Gastrocnemius medialis (tissue), 4 donors: ENCODE measurements around the gene GRIP2. TPM values are rescaled to one million over a fixed set of nuclear protein-coding genes. Genes with fewer than 3 reads are reported as not detected.
A peak's percentile ranks its signal among the peaks of the same experiment; 100 is the strongest.

Experiments
- ATAC-seq, 2 donors: fragments of 150-250 bp; one replicate each; pipeline ENCODE4 v1.9.1; 2016
- DNase-seq, 2 donors: peaks; one replicate each; pipeline ENCODE4 v3.0.0-alpha.2; 2019
- H3K27ac ChIP-seq, 4 donors: fragments of 200-600 bp; sonication (generic); 1 replicate in 1 of 4; 2 replicates in 3 of 4; pipeline ENCODE4 v1.5.1; 2016 to 2018; ENCODE audit warnings: mild to moderate bottlenecking in 2 of 4, moderate library complexity in 1 of 4
- H3K27me3 ChIP-seq, 3 donors: fragments of 200-600 bp; sonication (generic) in 2 of 3; 1 replicate in 1 of 3; 2 replicates in 2 of 3; pipeline versions ENCODE4 v1.5.1 to v1.6.0; 2016 to 2019; ENCODE audit warnings: mild to moderate bottlenecking in 1 of 3, moderate library complexity in 1 of 3
- H3K36me3 ChIP-seq, 2 donors: fragments of 200-600 bp; sonication (generic) in 1 of 2; one replicate each; pipeline ENCODE4 v1.5.1; 2017 to 2018
- H3K4me1 ChIP-seq, 2 donors: fragments of 200-600 bp; sonication (generic) in 1 of 2; one replicate each; pipeline ENCODE4 v1.5.1; 2016 to 2017; ENCODE audit warnings: mild to moderate bottlenecking in 2 of 2
- H3K4me3 ChIP-seq, 4 donors: fragments of 200-600 bp; sonication (generic) in 3 of 4; 1 replicate in 1 of 4; 2 replicates in 3 of 4; pipeline ENCODE4 v1.5.1; 2016 to 2019; ENCODE audit warnings: mild to moderate bottlenecking in 2 of 4
- H3K9me3 ChIP-seq, 3 donors: fragments of 200-600 bp; sonication (generic) in 2 of 3; 1 replicate in 1 of 3; 2 replicates in 2 of 3; pipeline ENCODE4 v1.5.1; 2016 to 2019
- CTCF ChIP-seq, 5 experiments: fragments of 450-650 bp in 3 of 5; fragments of 200-600 bp in 2 of 5; sonication (generic) in 2 of 5; IDR thresholded peaks in 4 of 5; conservative IDR thresholded peaks in 1 of 5; 1 replicate in 4 of 5; 2 replicates in 1 of 5; pipeline ENCODE4 v1.5.1; 2016 to 2019; ENCODE audit warnings: antibody characterized with exemption in 5 of 5, mild to moderate bottlenecking in 3 of 5, moderate library complexity in 3 of 5
- POLR2A ChIP-seq, 2 donors: fragments of 450-650 bp; IDR thresholded peaks; one replicate each; pipeline ENCODE4 v1.6.1; 2017; ENCODE audit warnings: antibody characterized with exemption in 2 of 2, mild to moderate bottlenecking in 2 of 2, moderate library complexity in 2 of 2
- in situ Hi-C, 4 donors: fragments of 200-750 bp; cut with MboI; loops; one replicate each; pipeline versions ENCODE4 v1.15.0 to v1.8.0; 2017; ENCODE audit warnings: low sequenced_read_pairs in 4 of 4
- intact Hi-C: fragments of 100-400 bp; cut with DNase I; formaldehyde crosslinking; loops from one replicate; pipeline ENCODE4 v1.15.1; 2023; ENCODE audit warnings: low total_unique reads
- total RNA-seq, 4 donors: library from RNA; depleted of rRNA; stranded (reverse); fragments of >200 nt; gene quantifications; one replicate each; pipeline versions ENCODE4 v1.1.0 to v1.2.3, GENCODE V29; 2016

The GRIP2 gene
- total RNA-seq, 4 donors from 2014 or later, result 2.8 to 12.6 (median 4.6) TPM

DNA sequence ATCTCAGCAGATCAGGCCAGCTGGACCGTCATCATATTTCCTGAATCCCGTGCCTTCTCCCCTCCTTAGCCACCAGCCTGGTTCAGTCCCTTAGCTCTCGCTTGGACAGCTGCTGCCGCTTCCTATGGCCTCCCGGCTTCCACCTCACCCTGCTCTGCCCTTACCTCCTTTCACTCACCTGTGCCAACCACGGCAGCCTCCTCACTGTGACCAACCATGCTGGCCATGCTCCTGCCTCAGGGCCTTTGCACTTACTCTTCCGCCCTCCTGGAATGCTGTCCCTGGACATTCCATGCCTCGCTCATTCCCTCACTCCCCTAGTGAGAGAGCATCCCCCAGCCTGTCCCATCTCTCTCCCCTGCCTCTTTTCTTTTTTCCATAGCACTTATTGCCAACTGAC is 19.2 kb downstream of the GRIP2 start:
- no peak overlapping the region for H3K4me3 ChIP-seq
- ATAC-seq (no peak), DNase-seq (peak in 1 of 2 donors; percentile 11)
- peaks cover 0 to 43% of the 10 kb centered on the region in 2 donors for H3K36me3 ChIP-seq
- intact Hi-C loops (loop anchor here (5.0 kb wide), 2 partner anchors 89 to 1541 kb away; no protein-coding TSS in a partner anchor), in situ Hi-C loops (no loop called here)
- H3K9me3 ChIP-seq, result no peaks in the 10 kb centered on the region
- H3K27ac ChIP-seq, result peak overlapping the region; percentile 92 to 99 (median 97)
- H3K27me3 ChIP-seq, result no peaks in the 10 kb centered on the region
- no peak for TF ChIP-seq POLR2A (IDR thresholded peaks at IDR 0.05)
- no peak for TF ChIP-seq CTCF (IDR thresholded peaks at IDR 0.05 in 4 of 5, conservative IDR thresholded peaks at IDR 0.05 in 1 of 5)
- peaks cover 50 to 53% of the 10 kb centered on the region in 2 donors for H3K4me1 ChIP-seq

GRCh38 chr3:14520149-14520548 is 20.0 kb downstream of the GRIP2 start:
- intact Hi-C loops (loop anchor here (5.0 kb wide), 2 partner anchors 88 to 1542 kb away; no protein-coding TSS in a partner anchor), in situ Hi-C loops (no loop called here)
- Histone ChIP-seq H3K4me3 (no peak overlapping the region), H3K27ac (peak overlapping the region; percentile 92 to 99 (median 97)), H3K9me3 (no peaks in the 10 kb centered on the region), H3K36me3 (peaks cover 0 to 43% of the 10 kb centered on the region in 2 donors), H3K4me1 (peaks cover 42 to 45% of the 10 kb centered on the region in 2 donors), H3K27me3 (no peaks in the 10 kb centered on the region)
- DNase-seq (peak in 1 of 2 donors; percentile 11), ATAC-seq (no peak)
- TF ChIP-seq CTCF (IDR thresholded peaks at IDR 0.05 in 4 of 5, conservative IDR thresholded peaks at IDR 0.05 in 1 of 5), result no peak
- TF ChIP-seq POLR2A (IDR thresholded peaks at IDR 0.05), result no peak

- H3K27me3 ChIP-seq, result no peaks in the 10 kb centered on the region
- no peak for DNase-seq
- peaks cover 34 to 38% of the 10 kb centered on the region in 2 donors for H3K4me1 ChIP-seq
- H3K9me3 ChIP-seq, result no peaks in the 10 kb centered on the region
- peak overlapping the region; percentile 92 to 99 (median 97) for H3K27ac ChIP-seq
- no peak overlapping the region for H3K4me3 ChIP-seq
- TF ChIP-seq POLR2A (IDR thresholded peaks at IDR 0.05) (no peak), CTCF (IDR thresholded peaks at IDR 0.05 in 4 of 5, conservative IDR thresholded peaks at IDR 0.05 in 1 of 5) (no peak)
- in situ Hi-C loops (no loop called here), intact Hi-C loops (no loop called here)
- H3K36me3 ChIP-seq, result peaks cover 0 to 43% of the 10 kb centered on the region in 2 donors
- ATAC-seq, result no peak
These were observed 20.7 kb downstream of the GRIP2 start for GRCh38 chr3:14519406-14519805.

DNA sequence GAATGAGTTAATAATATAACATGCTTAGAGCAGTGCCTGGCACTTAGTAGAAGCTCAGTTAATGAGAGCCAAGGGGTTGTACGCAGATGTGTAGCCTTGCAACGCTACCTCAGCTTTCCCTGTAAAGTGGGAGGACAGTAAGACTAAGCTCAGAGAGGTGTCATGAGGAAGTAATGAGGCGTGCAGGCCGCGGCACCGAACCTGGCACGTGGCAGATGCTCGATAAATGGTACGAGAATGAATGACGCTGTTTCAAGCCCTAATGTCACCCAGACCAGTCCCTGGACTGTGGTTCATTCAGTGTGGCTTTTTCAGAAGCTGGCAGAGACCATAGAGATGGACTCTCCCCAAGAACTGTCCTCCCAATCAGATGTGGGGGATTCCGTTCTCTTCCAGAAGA is 21.2 kb downstream of the GRIP2 start:
- Histone ChIP-seq H3K4me3 (no peak overlapping the region), H3K9me3 (no peaks in the 10 kb centered on the region), H3K4me1 (peaks cover 30 to 33% of the 10 kb centered on the region in 2 donors), H3K27me3 (no peaks in the 10 kb centered on the region), H3K36me3 (peaks cover 0 to 43% of the 10 kb centered on the region in 2 donors), H3K27ac (peak overlapping the region; percentile 92 to 99 (median 97))
- DNase-seq (no peak), ATAC-seq (no peak)
- no peak for TF ChIP-seq CTCF (IDR thresholded peaks at IDR 0.05 in 4 of 5, conservative IDR thresholded peaks at IDR 0.05 in 1 of 5)
- TF ChIP-seq POLR2A (IDR thresholded peaks at IDR 0.05), result no peak
- in situ Hi-C loops (no loop called here), intact Hi-C loops (no loop called here)

DNA sequence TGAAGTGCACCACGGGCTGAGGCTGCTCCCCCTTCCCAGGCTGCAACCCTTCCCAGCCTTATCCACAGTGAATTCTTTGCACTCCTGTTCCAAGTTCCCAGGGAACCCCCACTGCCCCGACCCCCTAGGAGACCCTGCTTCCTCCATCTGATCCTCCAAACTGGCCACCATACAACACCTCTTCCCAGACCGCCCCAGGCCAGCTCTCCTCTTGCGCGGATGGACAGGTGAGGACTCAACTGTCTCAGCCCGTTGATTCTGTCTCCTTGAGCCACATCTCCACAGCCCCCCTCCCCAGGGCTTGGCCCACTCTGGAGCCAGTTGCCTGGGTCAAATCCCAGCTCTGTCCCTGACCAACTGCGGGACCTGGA is 21.7 kb downstream of the GRIP2 start:
- in situ Hi-C loops, result no loop called here
- ATAC-seq, result no peak
- no peaks in the 10 kb centered on the region for H3K27me3 ChIP-seq

More for the DNA sequence above, 21.7 kb downstream of the GRIP2 start:
- H3K4me3 ChIP-seq, result no peak overlapping the region
- TF ChIP-seq POLR2A (IDR thresholded peaks at IDR 0.05) (no peak), CTCF (IDR thresholded peaks at IDR 0.05 in 4 of 5, conservative IDR thresholded peaks at IDR 0.05 in 1 of 5) (no peak)
- peaks cover 25 to 28% of the 10 kb centered on the region in 2 donors for H3K4me1 ChIP-seq
- intact Hi-C loops, result no loop called here
- H3K36me3 ChIP-seq, result peaks cover 0 to 43% of the 10 kb centered on the region in 2 donors
- no peak for DNase-seq
- H3K9me3 ChIP-seq, result no peaks in the 10 kb centered on the region
- H3K27ac ChIP-seq, result peak overlapping the region in 3 of 4 donors; percentile 92 to 99 (median 97)
